Measurements from ENCODE around the gene LAG3.
A peak's percentile ranks its signal among the peaks of the same experiment; 100 is the strongest.

DNA sequence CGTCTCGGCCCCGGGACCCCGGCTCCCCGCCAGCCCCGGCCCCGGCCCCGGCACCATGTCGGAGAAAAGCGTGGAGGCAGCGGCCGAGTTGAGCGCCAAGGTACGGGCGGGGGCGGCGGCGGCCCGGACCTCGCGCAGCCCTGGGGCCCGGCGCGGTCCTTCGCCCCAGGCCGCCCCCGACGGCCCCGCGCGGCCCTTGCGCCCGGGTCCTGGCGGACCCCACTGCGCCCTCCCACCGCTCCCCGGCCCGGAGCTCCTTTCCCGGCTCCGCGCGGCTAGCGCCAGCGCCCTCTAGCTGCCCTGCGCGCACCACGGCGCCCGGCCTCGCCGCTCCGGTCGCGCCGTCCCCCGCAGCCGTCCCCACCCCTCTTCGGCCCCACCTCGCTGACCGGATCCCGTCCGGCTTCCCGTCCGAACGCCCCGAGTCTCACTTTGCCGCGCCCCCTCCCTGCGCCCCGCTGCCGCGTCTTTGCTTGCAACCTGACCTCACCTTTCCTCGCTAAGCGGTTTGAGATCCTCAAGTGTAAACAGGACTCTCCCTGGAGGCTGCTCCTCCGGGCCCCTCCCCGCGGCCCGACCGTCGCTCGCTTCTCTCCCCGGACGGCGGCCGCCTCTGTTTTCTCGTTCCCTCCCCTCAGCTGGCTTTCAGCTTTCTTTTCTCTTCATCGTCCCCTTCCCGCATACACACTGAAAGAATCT, 5.5 kb upstream of the LAG3 start:
- TF ChIP-seq, protein P1, sequence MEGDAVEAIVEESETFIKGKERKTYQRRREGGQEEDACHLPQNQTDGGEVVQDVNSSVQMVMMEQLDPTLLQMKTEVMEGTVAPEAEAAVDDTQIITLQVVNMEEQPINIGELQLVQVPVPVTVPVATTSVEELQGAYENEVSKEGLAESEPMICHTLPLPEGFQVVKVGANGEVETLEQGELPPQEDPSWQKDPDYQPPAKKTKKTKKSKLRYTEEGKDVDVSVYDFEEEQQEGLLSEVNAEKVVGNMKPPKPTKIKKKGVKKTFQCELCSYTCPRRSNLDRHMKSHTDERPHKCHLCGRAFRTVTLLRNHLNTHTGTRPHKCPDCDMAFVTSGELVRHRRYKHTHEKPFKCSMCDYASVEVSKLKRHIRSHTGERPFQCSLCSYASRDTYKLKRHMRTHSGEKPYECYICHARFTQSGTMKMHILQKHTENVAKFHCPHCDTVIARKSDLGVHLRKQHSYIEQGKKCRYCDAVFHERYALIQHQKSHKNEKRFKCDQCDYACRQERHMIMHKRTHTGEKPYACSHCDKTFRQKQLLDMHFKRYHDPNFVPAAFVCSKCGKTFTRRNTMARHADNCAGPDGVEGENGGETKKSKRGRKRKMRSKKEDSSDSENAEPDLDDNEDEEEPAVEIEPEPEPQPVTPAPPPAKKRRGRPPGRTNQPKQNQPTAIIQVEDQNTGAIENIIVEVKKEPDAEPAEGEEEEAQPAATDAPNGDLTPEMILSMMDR (conservative IDR thresholded peaks at IDR 0.05), result peak; percentile 95
- TF ChIP-seq ZFX (IDR thresholded peaks at IDR 0.05), result peak; percentile 68; the same call in 1 of the 2 replicates
